ENCODE data around the gene HAPLN2.
A peak's percentile ranks its signal among the peaks of the same experiment; 100 is the strongest.
"Not testable (repeated sequence)": the region's sequence is repeated elsewhere in the genome, so short reads cannot be mapped to it uniquely, and the experiment has no call there.

HAPLN2 gene

DNA sequence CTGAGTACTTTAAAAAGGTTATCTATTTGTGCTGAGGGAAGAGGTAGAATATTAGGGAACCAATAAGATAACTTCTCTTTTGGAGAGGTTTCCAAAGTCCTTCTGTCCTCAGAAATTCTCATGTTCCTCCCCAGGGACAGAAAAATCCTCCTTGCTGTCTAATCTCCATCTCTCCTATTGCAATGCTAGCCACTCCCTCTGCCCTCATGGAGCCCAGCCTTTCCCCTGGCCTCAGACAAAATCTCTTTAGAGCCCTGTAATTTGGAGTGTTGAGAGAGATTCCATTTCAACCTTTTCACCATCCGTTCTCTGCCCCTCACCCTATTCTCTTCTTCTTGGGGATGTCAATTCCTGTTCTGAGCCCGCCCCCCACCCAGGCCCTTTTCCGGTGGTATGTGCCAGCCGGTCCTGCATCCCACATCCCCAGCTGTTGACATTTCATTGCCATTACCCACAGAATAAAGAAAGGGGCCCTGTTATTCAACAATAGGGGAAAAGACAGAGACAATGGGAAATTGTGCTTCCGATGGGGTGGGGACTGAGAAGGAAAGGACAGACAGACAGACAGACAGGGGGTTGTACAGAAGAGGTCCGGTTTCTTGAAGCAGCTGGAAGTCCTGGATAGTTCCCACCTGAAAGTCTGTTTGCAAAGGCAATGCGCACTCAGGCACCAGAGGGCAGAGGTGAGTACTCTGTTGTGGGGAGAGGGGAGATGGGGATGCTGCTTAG, at the start of gene HAPLN2:
TSS of gene HAPLN2 (plus strand) at position 563 of the 729 bp plus-strand sequence. CDS start 4,076 bp downstream, outside the sequence.
- no peak for DNase-seq

DNA sequence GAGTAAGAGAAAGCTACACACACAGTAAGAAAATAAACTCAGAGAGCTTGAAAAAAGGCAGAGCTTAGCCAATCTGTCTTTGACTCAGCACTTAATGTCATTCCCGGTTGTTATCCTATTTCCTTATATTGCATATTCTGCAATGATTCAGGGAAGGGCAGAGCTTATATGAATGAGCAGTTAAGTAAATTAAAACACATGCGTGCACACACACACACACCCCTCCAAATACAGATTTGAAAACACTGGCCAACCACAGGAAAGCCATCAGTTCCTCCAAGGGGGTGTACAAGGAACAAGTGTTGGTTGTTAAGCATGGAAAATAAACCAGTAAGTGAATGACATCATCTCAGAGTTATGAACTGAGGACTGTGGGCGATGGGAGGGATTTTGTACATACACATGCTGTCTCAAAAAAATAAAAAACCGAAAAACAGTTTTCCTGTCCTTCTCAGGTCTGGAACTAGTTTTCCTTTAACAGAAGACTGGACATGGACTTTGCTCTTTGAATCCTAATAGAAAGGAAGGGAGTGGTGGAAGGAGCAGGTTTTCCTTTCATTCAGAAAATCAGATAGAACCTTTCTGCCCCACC, 47.9 kb upstream of the HAPLN2 start:
- DNase-seq = no peak

DNA sequence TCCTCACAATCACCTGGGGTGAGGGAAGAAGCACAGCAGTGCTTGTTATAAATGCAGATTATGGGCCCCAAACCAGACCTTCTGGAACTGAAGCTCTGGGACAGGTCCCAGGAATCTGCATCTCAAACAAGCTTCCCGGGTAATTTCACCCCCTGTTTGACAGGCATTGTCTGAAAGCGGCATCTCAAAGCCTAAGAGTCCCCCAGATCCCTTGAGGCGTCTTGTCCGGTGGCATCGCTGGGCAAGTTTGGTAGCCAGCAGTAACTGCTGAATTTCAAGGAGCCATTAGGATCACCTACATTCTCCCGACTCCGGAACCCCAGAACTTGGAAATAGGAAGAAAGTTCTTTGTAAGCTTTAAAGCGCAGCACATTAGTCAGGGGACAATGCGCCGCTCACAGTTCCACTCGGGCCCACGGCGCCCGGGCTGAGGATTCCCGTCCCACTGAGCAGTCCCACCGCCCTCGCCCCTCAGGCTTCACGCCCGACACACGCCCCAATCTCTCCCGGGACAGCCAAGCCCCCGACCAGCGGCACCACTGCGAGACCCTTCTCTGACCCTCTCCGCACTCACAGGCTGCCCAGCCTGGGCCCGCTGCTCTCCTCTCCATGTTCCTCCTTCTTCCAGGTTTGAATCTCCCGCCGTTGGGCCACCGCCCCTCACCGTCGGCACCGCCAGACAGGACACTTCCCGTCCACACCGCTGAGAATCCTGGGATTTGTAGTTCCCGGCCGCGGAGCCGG, 47.1 kb upstream of the HAPLN2 start, which contains the start of gene IQGAP3:
TSS of gene IQGAP3 (minus strand) at position 647 of the 744 bp plus-strand sequence. CDS start at position 611, 36 bp downstream.
- DNase-seq = peak; percentile 77

DNA sequence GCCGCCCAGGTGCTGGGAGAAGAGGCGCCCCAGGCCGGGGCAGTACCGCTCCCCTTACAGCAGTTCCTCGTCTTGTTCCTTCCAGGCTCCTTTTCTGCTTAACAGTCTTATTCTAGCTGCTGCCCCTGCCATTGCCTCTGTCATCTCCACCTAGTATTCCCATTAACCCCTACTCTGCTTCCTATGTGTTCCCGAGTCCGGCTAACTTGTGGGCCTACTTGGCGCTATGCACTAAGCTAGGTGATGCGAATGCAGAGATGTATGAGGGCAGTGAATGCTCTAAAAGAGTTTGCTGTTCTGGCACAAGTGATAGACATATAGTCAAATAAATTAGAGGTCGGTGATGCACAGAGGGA, 46.6 kb upstream of the HAPLN2 start:
- no peak for DNase-seq

DNA sequence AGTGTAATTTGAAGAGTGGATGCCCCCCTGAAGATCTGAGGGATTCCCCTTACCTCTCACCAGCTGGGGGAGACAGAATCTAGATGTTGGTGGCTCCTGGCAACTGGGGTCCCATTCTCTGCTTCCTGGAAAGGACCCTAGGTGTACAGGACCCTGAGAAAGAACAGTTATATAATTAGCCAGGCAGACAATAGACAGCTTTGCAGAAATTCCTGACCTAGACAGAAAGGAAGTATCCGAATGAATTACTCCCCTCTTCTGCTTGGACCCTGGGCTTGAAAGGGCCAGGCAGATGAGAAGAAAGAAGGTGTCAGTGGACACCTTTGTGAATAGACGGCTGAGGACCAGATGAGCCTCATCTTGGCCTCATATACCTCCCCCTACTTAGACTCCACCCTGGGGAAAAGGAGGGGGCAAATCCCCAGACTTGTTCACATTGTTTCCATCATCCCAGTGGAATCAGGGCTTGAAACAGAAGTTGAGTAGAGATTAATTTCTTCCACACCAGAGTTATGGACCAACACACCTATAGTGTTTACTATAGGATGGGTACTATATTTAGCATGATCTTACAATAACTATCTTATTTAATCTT, 45.1 kb upstream of the HAPLN2 start:
- no peak for DNase-seq

DNA sequence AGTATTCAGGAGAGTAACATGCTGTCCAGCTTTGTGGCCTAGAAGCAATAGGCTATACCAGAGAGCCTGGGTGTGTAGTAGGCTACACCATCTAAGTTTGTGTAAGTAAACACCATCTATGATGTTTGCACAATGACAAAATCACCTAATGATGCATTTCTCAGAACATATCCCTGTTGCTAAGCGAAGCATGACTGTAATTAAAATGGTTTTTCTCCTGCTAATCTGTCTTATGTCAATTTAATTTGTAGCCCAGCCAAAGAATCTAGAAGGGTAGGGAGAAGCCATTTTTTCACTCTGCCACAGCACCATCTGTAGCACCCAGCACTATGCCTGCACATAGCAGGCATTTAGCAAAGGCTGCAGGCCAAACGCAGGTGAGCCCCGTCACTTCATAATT, 41.7 kb upstream of the HAPLN2 start:
- DNase-seq = peak; percentile 62

DNA sequence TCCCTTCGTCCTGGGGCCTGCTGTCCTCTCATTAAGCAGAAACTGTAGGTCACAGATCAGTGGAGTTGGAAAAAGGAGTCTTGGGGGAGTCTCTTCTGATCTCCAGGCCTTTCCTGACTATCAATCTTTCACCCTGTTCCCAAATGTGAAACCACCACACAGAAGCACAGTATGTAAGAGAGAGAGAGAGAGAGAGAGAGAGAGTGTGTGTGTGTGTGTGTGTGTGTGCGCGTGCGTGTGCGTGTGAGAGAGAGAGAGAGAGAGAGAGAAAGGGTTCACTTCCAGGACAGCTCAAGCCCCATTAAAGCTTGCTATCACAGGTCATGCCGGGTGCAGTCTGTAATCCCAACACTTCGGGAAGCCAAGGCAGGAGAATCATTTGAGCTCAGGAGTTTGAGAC, 41.2 kb upstream of the HAPLN2 start:
- no peak for DNase-seq

DNA sequence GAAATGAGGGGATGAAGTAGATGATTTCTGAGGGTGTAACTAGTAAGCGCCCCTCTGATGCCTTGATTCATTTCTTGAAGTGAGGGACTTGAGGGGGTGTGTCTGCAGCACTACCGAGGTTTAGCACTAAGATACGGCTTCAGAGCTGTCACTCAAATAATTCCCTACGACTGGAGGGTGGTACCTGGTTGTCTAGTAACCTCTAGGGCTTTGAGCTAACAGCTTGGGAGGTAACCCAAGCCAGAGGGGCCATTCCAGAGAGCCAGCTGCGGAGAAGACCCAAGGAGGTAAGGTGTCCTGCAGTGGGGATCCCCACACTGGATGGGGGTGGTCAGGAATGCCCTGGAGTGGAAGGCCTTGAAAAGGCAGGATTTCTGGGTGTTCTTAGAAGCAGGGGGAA, 39.7 kb upstream of the HAPLN2 start, which contains the start of gene TTC24:
TSS of gene TTC24 (plus strand) at position 252 of the 400 bp plus-strand sequence. CDS start 1,642 bp downstream, outside the sequence.
- DNase-seq = no peak

DNA sequence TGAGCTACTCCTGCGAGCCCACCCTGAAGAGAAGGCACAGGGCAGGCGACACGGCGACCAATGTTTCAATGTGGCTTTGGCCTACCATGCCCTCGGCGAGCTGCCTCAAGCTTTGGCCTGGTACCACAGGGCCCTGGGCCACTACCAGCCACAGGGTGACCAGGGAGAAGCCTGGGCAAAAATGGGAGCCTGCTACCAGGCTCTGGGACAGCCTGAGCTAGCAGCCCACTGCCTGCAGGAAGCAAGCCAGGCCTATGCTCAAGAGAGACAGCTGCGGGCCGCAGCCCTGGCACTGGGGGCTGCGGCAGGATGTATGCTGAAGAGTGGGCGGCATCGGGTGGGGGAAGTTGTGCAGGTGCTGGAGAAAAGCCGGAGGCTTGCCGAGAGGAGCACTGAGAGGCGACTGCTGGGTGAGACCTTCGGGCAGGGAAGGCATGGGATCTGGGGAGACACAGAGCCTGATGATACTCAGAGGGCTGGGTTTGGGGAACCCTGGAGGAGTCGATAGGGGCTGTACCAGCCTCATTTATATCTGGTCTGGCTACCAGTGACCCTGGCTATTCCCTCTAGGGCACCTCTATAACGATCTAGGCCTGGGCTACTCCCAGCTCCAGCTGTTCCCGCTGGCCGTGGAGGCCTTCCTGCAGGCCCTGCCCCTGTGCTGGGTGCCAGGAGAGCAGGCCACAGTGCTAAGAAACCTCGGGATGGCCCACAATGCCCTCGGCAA, 37.4 kb upstream of the HAPLN2 start:
- no peak for DNase-seq

DNA sequence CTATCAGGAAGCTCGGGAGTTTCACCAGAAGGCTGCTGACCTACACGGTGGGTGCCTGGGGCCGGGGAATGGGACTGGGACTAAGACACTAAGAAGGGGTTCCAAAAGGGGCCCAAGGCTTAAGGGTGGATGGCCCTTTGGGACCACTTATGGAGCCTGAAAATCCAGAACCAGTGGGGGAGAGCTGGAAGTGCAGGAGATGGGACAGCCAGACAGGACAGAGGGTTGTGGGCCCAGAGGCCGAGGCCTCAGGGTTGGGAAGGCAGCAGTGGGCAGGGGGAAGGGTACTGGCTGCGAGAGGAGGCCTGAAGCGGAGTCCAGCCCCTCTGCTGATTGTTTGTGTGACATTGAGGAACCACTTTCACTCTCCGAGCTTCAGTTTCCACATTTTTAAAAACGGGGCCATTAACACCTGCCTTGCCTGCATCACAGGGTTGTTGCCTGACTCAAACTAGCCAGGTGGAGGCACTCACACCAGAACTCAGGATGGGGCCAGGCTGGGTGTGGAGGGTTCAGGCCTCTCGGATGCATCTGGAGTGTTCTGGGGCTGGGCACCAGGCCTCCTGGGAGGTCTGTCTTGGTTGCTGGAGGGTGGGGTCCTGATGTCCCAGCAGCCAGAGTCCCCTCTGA, 36.7 kb upstream of the HAPLN2 start:
- no peak for DNase-seq

DNA sequence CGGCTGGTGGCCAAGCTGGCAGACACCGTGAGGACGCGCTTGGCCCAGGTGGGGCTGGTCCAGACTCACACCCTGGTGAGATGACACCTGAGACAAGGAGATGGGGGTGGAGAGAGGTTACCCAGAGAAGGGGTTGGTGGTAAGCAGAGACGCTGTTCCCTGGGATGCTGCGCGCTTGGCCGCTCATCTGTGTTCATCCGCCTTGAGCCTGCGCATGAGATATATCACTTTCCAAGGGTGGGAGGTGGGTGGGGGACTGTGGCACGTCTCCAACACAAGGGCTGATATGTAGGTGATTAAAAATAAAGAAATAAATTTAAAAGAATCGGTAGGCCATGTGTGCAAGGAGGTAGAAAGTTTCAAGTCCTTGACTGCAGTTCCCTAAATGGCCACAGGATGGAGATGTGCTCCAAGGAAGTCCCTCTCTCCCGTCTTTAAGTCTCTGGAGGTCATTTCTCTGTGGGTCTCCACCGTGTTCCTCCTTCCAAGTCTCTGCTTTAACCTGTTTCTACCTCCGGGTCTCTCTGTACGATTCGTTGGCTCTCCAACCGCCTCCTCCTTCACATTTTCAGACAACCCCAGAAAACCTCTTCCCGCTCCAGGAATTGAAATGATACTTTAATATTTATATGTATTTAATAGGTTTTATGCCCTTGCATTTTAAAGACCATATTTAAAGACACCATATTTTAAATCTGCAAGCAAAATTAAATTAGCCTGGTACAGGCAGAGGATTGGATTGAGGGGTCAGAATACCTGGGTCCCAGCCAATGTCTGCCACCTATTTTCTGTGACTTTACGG, 35.2 kb upstream of the HAPLN2 start:
- DNase-seq = peak; percentile 63

DNA sequence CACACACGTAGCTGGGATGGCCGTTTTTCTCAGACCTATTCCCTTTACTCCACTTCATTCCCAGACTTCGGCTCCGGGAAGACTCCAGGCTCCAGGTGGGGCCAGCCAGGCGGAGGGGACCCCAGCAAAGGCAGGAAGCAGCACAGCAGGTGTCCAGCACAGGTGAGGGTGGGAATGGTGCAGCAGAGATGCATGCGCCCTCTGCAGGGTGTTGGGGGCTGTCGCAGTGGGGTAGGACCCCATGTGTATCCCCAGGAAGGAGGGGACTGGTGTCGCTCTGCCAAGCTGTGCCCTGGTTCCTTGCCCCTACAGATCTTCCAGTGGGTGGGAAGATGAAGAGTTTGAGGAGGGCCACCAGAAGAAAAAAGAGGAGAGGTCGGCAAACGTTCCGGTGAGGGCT, 34.4 kb upstream of the HAPLN2 start:
- DNase-seq = no peak

DNA sequence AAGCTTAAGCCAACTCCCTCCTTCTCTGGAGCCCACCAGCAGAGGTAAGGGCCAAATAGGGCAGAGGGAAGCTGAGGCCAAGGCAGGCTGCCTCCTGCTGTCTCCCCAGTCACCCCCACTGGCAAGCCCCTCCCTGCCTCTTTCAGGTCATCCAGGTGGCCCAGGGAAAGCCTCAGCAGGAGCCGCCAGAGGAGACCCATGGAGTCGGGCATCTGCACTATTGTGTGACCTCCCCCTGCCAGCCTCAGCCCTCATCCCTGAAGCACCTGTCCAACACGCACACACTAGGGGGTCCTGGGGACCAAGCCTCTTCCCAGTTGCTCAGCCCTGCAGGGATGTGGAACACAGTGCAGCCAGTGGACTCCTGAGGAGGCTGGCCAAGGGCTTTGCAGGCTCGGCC, 32.9 kb upstream of the HAPLN2 start:
- DNase-seq = no peak

DNA sequence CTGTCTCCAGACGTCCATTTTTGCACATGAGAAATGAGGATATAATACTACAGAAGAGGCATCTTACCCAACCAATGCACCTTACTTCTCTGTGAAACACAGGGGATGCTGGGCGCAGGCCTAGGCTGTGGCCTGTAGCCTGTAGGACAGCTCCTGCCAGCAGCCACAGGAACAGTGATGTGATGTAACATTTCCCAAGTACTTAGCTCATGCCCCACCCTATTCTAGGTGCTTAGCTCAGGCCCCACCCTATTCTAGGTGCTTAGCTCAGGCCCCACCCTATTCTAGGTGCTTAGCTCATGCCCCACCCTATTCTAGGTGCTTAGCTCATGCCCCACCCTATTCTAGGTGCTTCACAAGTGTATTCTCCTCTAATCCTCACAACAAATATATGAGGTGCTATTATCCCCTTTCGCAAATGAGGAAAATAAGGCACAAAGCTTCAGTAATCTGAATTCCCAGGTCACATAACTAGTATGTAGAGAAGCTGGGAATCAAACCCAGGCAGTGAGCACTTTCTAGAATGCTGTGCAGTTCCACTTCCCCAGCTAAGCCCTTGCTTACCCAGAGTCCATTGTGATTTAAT, 32.2 kb upstream of the HAPLN2 start:
- DNase-seq = no peak

DNA sequence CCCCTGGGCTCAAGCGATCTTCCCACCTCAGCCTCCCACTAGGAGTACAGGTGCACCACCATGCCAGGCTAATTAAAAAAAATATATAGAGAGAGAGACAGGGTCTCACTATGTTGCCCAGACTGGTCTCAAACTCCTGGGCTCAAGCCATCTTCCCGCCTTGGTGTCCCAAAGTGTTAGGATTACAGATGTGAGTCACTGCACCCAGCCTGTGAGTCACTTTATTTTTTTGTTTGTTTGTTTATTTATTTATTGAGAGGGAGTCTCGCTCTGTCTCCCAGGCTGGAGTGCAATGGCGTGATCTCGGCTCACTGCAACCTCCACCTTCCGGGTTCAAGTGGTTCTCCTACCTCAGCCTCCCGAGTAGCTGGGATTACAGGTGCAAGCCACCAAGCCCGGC, 31.3 kb upstream of the HAPLN2 start:
- DNase-seq = not testable (repeated sequence)

DNA sequence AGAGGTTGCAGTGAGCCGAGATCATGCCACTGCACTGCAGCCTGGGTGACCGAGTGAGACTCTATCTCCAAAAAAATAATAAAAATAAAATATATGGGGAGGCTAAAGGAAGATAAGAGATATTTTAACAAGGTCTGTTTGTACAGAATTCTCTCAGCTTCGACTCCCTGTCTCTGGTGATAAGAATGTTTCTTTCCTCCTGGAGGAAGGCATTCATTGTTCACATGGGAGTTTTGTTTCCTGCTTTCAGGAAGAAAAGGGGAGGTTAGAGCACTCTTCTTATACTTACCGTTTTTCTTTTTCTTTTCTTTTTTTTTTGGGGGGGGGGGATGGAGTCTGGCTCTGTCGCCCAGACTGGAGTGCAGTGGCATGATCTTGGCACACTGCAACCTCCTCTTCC, 29.7 kb upstream of the HAPLN2 start:
- DNase-seq = no peak

DNA sequence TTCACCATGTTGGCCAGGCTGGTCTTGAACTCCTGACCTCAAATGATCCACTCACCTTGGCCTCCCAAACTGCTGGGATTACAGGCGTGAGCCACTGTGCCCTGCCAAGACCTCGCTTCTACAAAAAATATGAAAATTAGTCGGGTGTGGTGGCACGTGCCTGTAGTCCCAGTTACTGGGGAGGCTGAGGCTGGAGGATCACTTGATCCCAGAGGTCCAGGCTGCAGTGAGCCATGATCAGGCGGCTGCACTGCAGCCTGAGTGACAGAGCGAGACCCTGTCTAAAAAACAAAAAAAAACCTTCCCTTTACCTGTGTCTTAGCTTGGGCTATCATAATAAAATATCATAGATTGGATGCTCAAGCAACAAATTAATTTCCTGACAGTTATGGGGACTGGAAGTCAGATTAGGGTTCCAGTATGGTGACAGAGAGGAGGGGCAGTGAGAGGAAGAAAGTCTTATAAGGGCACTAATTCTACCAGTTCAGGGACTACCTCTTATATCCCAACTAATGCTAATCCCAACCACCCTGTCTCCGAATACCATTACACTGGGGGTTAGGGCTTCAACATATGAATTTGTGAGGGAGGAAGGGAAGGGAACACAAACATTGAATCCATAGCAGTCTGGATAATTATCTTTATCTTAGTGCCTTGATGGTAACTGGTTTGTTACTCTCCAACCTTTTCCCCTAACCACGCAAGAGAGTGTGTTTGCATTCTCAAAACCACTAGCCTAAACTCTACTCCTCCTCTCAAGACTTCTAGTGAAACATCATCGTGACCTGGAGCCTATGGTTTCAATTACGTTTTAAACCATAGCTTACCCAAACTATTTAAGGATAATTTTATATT, 28.7 kb upstream of the HAPLN2 start:
- no peak for DNase-seq

DNA sequence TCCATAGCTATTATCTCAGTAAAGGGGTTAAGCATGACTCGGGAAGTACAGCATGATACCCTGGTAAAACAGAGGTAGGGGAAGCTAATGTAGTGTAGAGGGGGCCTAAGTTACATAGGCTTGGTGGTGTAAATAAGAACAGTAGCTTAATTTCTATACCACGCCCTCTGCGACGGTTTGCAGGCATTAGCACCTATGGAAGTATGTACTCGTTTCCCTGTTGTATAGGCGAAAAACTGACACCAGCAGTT, 28.1 kb upstream of the HAPLN2 start:
- no peak for DNase-seq

DNA sequence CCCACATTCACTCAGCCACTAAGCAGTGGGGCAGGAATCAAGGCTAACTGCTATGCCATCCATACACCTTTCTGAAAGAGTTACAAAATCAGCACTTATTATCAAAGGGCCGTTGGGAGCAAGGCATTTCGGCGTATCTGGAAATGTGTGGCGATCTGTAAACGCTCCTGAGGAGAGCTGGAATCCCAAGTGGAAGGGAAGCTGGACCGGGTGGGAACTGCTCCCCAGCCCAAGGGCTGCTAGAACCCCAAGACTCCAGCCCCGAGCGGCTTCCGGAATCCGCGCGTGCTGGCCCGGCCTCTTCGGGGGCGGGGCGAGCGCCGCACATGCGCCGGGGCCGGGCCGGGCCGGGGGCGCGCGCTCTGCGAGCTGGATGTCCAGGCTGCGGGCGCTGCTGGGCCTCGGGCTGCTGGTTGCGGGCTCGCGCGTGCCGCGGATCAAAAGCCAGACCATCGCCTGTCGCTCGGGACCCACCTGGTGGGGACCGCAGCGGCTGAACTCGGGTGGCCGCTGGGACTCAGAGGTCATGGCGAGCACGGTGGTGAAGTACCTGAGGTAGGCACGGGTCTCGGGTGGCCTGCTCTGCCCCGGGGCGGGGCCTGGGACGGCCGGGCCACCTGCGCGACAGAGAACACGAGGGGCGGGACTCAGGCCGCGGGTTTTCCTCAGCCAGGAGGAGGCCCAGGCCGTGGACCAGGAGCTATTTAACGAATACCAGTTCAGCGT, 27.6 kb upstream of the HAPLN2 start, which contains the start of gene NAXE:
TSS of gene NAXE (plus strand) at position 345 of the 726 bp plus-strand sequence. CDS start at position 374, 29 bp downstream.
- DNase-seq = peak; percentile 59
